H1 (cell line): ENCODE results near the gene DLL3. TPM values are rescaled to one million over a fixed set of nuclear protein-coding genes. Genes with fewer than 3 reads are reported as not detected.

ENCODE experiments used
- CTCF ChIA-PET: fragments of 300-600 bp; sonication (Branson Sonifier 250); formaldehyde crosslinking; loops from one replicate; lab custom pipeline; 2021; ENCODE audit not compliant: partially characterized antibody; lab: Charles Lee
- POLR2A ChIA-PET: fragments of 300-600 bp; sonication (Branson Sonifier 250); formaldehyde crosslinking; loops from one replicate; lab custom pipeline; 2021; ENCODE audit warnings: inconsistent platforms; ENCODE audit not compliant: partially characterized antibody; lab: Charles Lee
- DNase-seq, 2 experiments: peaks; one replicate each; pipeline versions ENCODE4 v3.0.0 to v3.0.0-alpha.2; 2010 to 2022; ENCODE audit warnings: low spot score in 2 of 2, low read depth in 1 of 2, mixed read lengths in 1 of 2
- FAIRE-seq: peaks from 2 replicates; lab custom pipeline; 2011; peaks lifted over from hg19 to GRCh38; lab: Jason Lieb, UNC
- H2AFZ ChIP-seq: 2 replicates; pipeline ENCODE4 v1.8.1; 2012; ENCODE audit warnings: low read length, inconsistent platforms
- H2AK5ac ChIP-seq: 2 replicates; pipeline ENCODE4 v1.6.1; 2013; ENCODE audit warnings: low read depth, low read length
- H2BK120ac ChIP-seq: replicated peaks from 2 replicates; pipeline ENCODE3; 2013; ENCODE audit warnings: low read depth, low read length, inconsistent platforms
- H2BK12ac ChIP-seq: 2 replicates; pipeline ENCODE4 v1.6.1; 2013; ENCODE audit warnings: low read depth, low read length
- H2BK15ac ChIP-seq: 2 replicates; pipeline ENCODE4 v1.6.1; 2013; ENCODE audit warnings: low read length
- H2BK20ac ChIP-seq: 2 replicates; pipeline ENCODE4 v1.6.1; 2013; ENCODE audit warnings: low read length
- H2BK5ac ChIP-seq: 2 replicates; pipeline ENCODE4 v1.6.1; 2013; ENCODE audit warnings: low read depth, low read length
- H3K14ac ChIP-seq: 2 replicates; pipeline ENCODE4 v1.6.1; 2013; ENCODE audit warnings: inconsistent platforms; ENCODE audit not compliant: insufficient read length
- H3K18ac ChIP-seq: 2 replicates; pipeline ENCODE4 v1.6.1; 2013; ENCODE audit warnings: low read length; ENCODE audit errors: extremely low read depth
- H3K23ac ChIP-seq: 2 replicates; pipeline ENCODE4 v1.6.1; 2013; ENCODE audit warnings: inconsistent platforms; ENCODE audit not compliant: insufficient read length
- H3K23me2 ChIP-seq: 2 replicates; pipeline ENCODE4 v1.6.1; 2013; ENCODE audit warnings: low read depth, low read length
- H3K27ac ChIP-seq: 2 replicates; pipeline ENCODE4 v1.6.1; 2011; ENCODE audit warnings: low read depth, low read length, inconsistent platforms
- H3K27me3 ChIP-seq, 4 experiments: replicated peaks in 1 of 4; 1 replicate in 1 of 4; 2 replicates in 3 of 4; pipeline versions ENCODE4 v1.6.1 to v1.8.1; 2011 to 2013; ENCODE audit warnings: low read length in 3 of 4, mild to moderate bottlenecking in 3 of 4, inconsistent platforms in 2 of 4, mixed read lengths in 2 of 4, moderate library complexity in 1 of 4; ENCODE audit not compliant: control insufficient read depth in 3 of 4, insufficient read depth in 3 of 4; ENCODE audit errors: extremely low read depth in 1 of 4
- H3K36me3 ChIP-seq, 4 experiments: 2 replicates each; pipeline versions ENCODE4 v1.6.1 to v1.8.1; 2011 to 2013; ENCODE audit warnings: mild to moderate bottlenecking in 4 of 4, low read length in 3 of 4, moderate library complexity in 2 of 4, control low read depth in 1 of 4, inconsistent platforms in 1 of 4; ENCODE audit not compliant: insufficient read depth in 4 of 4, control insufficient read depth in 2 of 4
- H3K4ac ChIP-seq: replicated peaks from 2 replicates; pipeline ENCODE3; 2013; ENCODE audit warnings: low read length, low read depth, mixed read lengths, inconsistent platforms; ENCODE audit not compliant: insufficient read length
- H3K4me1 ChIP-seq, 4 experiments: replicated peaks in 1 of 4; 1 replicate in 1 of 4; 2 replicates in 3 of 4; pipeline versions ENCODE4 v1.6.1 to v1.8.1; 2011 to 2013; ENCODE audit warnings: low read length in 3 of 4, inconsistent platforms in 2 of 4, mixed read lengths in 1 of 4; ENCODE audit not compliant: insufficient read depth in 4 of 4, control insufficient read depth in 3 of 4
- H3K4me2 ChIP-seq, 2 experiments: 2 replicates each; pipeline versions ENCODE4 v1.6.1 to v1.8.1; 2011 to 2013; ENCODE audit warnings: low read depth in 2 of 2, low read length in 2 of 2, control low read depth in 1 of 2, inconsistent platforms in 1 of 2, mild to moderate bottlenecking in 1 of 2; ENCODE audit not compliant: insufficient read depth in 1 of 2
- H3K4me3 ChIP-seq, 4 experiments: fragments of 200-600, 300-600 bp in 1 of 4; sonication (generic), shearing (Covaris generic), sonication (Bioruptor Twin) in 1 of 4; 2 replicates each; pipeline versions ENCODE4 v1.5.1 to v1.8.1; 2011 to 2016; ENCODE audit warnings: low read length in 4 of 4, low read depth in 3 of 4, control low read depth in 2 of 4, inconsistent platforms in 2 of 4, mild to moderate bottlenecking in 2 of 4, mixed read lengths in 1 of 4, moderate library complexity in 1 of 4; ENCODE audit not compliant: insufficient read depth in 2 of 4; ENCODE audit errors: extremely low read depth in 1 of 4
- H3K56ac ChIP-seq: replicated peaks from 2 replicates; pipeline ENCODE3; 2013; ENCODE audit warnings: low read depth, mild to moderate bottlenecking, mixed read lengths, low read length, inconsistent platforms; ENCODE audit not compliant: insufficient read length
- H3K79me1 ChIP-seq: 2 replicates; pipeline ENCODE4 v1.6.1; 2013; ENCODE audit warnings: low read depth, low read length, control low read depth
- H3K79me2 ChIP-seq, 2 experiments: 2 replicates each; pipeline versions ENCODE4 v1.6.1 to v1.8.1; 2012 to 2013; ENCODE audit warnings: low read length in 2 of 2, mild to moderate bottlenecking in 2 of 2, inconsistent platforms in 1 of 2; ENCODE audit not compliant: insufficient read depth in 2 of 2, control insufficient read depth in 1 of 2
- H3K9ac ChIP-seq, 4 experiments: replicated peaks in 1 of 4; 1 replicate in 1 of 4; 2 replicates in 3 of 4; pipeline versions ENCODE4 v1.6.1 to v1.8.1; 2011 to 2013; ENCODE audit warnings: low read depth in 3 of 4, low read length in 3 of 4, control low read depth in 2 of 4, mild to moderate bottlenecking in 2 of 4, moderate library complexity in 2 of 4, inconsistent platforms in 1 of 4; ENCODE audit errors: extremely low read depth in 1 of 4
- H3K9me3 ChIP-seq, 2 experiments: 2 replicates each; pipeline versions ENCODE4 v1.6.1 to v1.8.1; 2012 to 2013; ENCODE audit warnings: mild to moderate bottlenecking in 2 of 2, moderate library complexity in 2 of 2, control low read depth in 1 of 2, inconsistent platforms in 1 of 2, low read depth in 1 of 2, low read length in 1 of 2, mixed read lengths in 1 of 2; ENCODE audit not compliant: insufficient read depth in 2 of 2
- H4K20me1 ChIP-seq, 2 experiments: replicated peaks in 1 of 2; 2 replicates each; pipeline versions ENCODE3 to v1.8.1; 2011 to 2013; ENCODE audit warnings: inconsistent platforms in 2 of 2, low read length in 2 of 2, mild to moderate bottlenecking in 1 of 2; ENCODE audit not compliant: insufficient read depth in 2 of 2, control insufficient read depth in 1 of 2
- H4K5ac ChIP-seq: 2 replicates; pipeline ENCODE4 v1.6.1; 2013; ENCODE audit warnings: low read length, low read depth, mixed read lengths, inconsistent platforms; ENCODE audit not compliant: insufficient read length
- H4K8ac ChIP-seq: 2 replicates; pipeline ENCODE4 v1.8.0; 2013; ENCODE audit warnings: mild to moderate bottlenecking, moderate library complexity, low read length, inconsistent platforms; ENCODE audit not compliant: insufficient read depth; ENCODE audit errors: extremely low read depth
- H4K91ac ChIP-seq: replicated peaks from 2 replicates; pipeline ENCODE3; 2013; ENCODE audit warnings: low read length, mixed read lengths, inconsistent platforms; ENCODE audit not compliant: insufficient read length
- CBX5 ChIP-seq: fragments of 300-800, 300-1000 bp; sonication (generic); IDR thresholded peaks from 2 replicates; pipeline ENCODE4 v1.7.1; 2016; ENCODE audit warnings: antibody characterized with exemption, low read length, low read depth
- CBX8 ChIP-seq: fragments of 300-800, 300-1000 bp; sonication (generic); IDR thresholded peaks from 2 replicates; pipeline ENCODE4 v1.7.1; 2016; ENCODE audit warnings: low read depth, low read length, borderline replicate concordance
- CREB1 ChIP-seq: IDR thresholded peaks from 2 replicates; pipeline ENCODE4 v1.6.1; 2012; ENCODE audit warnings: inconsistent platforms
- EP300 ChIP-seq, 2 experiments: IDR thresholded peaks; 1 replicate in 1 of 2; 2 replicates in 1 of 2; pipeline ENCODE4 v1.6.1; 2011 to 2012; ENCODE audit warnings: low read depth in 2 of 2, low read length in 2 of 2, mild to moderate bottlenecking in 2 of 2, borderline replicate concordance in 1 of 2, inconsistent platforms in 1 of 2, moderate library complexity in 1 of 2
- GTF2F1 ChIP-seq: IDR thresholded peaks from 2 replicates; pipeline ENCODE4 v1.6.1; 2012; ENCODE audit warnings: low read depth, low read length, improper control_type of control experiment, borderline replicate concordance
- KDM1A ChIP-seq: fragments of 200-600, 300-600 bp; sonication (generic); IDR thresholded peaks from 2 replicates; pipeline ENCODE4 v1.7.1; 2016; ENCODE audit warnings: mild to moderate bottlenecking, low read length, borderline replicate concordance
- KDM5A ChIP-seq: fragments of 200-600 bp; IDR thresholded peaks from 2 replicates; pipeline ENCODE4 v1.7.1; 2012; ENCODE audit warnings: mild to moderate bottlenecking, low read length, inconsistent platforms, mixed read lengths
- RBBP5 ChIP-seq: IDR thresholded peaks from 2 replicates; pipeline ENCODE4 v1.7.1; 2012; ENCODE audit warnings: low read depth, mild to moderate bottlenecking, inconsistent platforms, low read length, moderate library complexity, borderline replicate concordance
- SAP30 ChIP-seq: fragments of 300-600 bp; sonication (generic); IDR thresholded peaks from 2 replicates; pipeline ENCODE4 v1.7.1; 2012; ENCODE audit warnings: low read length, moderate library complexity, mild to moderate bottlenecking, inconsistent platforms; ENCODE audit not compliant: insufficient read depth, insufficient replicate concordance
- SIX5 ChIP-seq: IDR thresholded peaks from 2 replicates; pipeline ENCODE4 v1.6.1; 2011; ENCODE audit warnings: mild to moderate bottlenecking, low read depth, low read length
- TEAD4 ChIP-seq: IDR thresholded peaks from 2 replicates; pipeline ENCODE4 v1.6.1; 2012; ENCODE audit warnings: low read depth, low read length, inconsistent platforms, mixed read lengths
- YY1 ChIP-seq: IDR thresholded peaks from 2 replicates; pipeline ENCODE4 v1.6.1; 2011; ENCODE audit warnings: low read depth, mild to moderate bottlenecking, low read length
- WGBS, 2 experiments: shearing (Covaris generic) in 1 of 2; methylation state at CpG; one replicate each; pipeline versions ENCODE4 v1.1.6 to v1.1.7; 2013 to 2015; ENCODE audit warnings: low lambda C conversion rate in 2 of 2, mixed read lengths in 2 of 2, inconsistent platforms in 1 of 2, low coverage in 1 of 2, missing lambda C conversion rate in 1 of 2; ENCODE audit not compliant: insufficient replicate concordance in 2 of 2, insufficient coverage in 1 of 2, insufficient read length in 1 of 2; ENCODE audit errors: extremely low coverage in 1 of 2, missing lambda C conversion rate in 1 of 2; 5-methylcytosine and 5-hydroxymethylcytosine counted together
- polyA plus RNA-seq, 7 experiments: library from polyadenylated mRNA; depleted of rRNA in 3 of 7; stranded (reverse) in 5 of 7; unstranded in 2 of 7; fragments of >200 nt in 5 of 7; fragments of 200-250 nt in 2 of 7; gene quantifications; 1 replicate in 5 of 7; 2 replicates in 1 of 7; 4 replicates in 1 of 7; pipeline versions ENCODE4 v1.2.1 to v1.2.3, GENCODE V29; 2011 to 2013; ENCODE audit warnings: missing spikeins in 2 of 7, mixed read lengths in 2 of 7
- total RNA-seq: library from RNA; stranded (reverse); fragmentation: NEBNext Ultra II Directional; extraction: Animal tissue kit (Norgen Biotek cat#: 25700); gene quantifications from 2 replicates; pipeline ENCODE4 v1.2.1, GENCODE V29; 2021
- TF ChIP-seq, protein P1 (sequence below): IDR thresholded peaks from 2 replicates; pipeline ENCODE4 v1.6.1; 2012; ENCODE audit warnings: inconsistent platforms
- TF ChIP-seq, protein P2 (sequence below): IDR thresholded peaks from 2 replicates; pipeline ENCODE4 v1.6.1; 2012; ENCODE audit warnings: inconsistent platforms

The DLL3 gene
- total and polyA plus RNA-seq, 2 of the 8 experiments (the other 6 are each of a cell fraction or from before 2014, with no cell fraction given) = 12.2 to 13.8 TPM

GRCh38 chr19:39544911-39545310 lies 46.2 kb downstream of the DLL3 start:
- 78% methylated on average over 1 of the region's 1 CpG; no CpG with 5 or more reads in 1 of the 2 experiments for WGBS, 2 experiments
- TF ChIP-seq EP300 (IDR thresholded peaks at IDR 0.05; ENCODE audit: borderline replicate concordance in 1 of 2, low read depth in 2 of 2, low read length in 2 of 2) (no peak), KDM5A (no peak), SAP30 (no peak), CBX8 (no peak), YY1 (no peak), TEAD4 (no peak), CBX5 (no peak), CREB1 (no peak), KDM1A (no peak), RBBP5 (no peak), GTF2F1 (no peak), SIX5 (no peak)
- TF ChIP-seq, protein P1, sequence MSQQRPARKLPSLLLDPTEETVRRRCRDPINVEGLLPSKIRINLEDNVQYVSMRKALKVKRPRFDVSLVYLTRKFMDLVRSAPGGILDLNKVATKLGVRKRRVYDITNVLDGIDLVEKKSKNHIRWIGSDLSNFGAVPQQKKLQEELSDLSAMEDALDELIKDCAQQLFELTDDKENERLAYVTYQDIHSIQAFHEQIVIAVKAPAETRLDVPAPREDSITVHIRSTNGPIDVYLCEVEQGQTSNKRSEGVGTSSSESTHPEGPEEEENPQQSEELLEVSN = no peak
- TF ChIP-seq, protein P2, sequence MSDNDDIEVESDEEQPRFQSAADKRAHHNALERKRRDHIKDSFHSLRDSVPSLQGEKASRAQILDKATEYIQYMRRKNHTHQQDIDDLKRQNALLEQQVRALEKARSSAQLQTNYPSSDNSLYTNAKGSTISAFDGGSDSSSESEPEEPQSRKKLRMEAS = no peak

More at GRCh38 chr19:39544911-39545310, 46.2 kb downstream of the DLL3 start:
- Histone ChIP-seq H3K4ac (no peak overlapping the region), H3K79me2 (no peaks in the 10 kb centered on the region), H3K79me1 (no peaks in the 10 kb centered on the region), H4K20me1 (no peaks in the 10 kb centered on the region), H3K56ac (no peak overlapping the region), H3K36me3 (no peaks in the 10 kb centered on the region), H2AK5ac (no peak overlapping the region), H3K14ac (no peak overlapping the region), H3K9ac (no peak overlapping the region), H3K27ac (no peak overlapping the region), H2AFZ (no peak overlapping the region), H3K4me3 (no peak overlapping the region), H2BK20ac (no peak overlapping the region), H3K18ac (no peak overlapping the region), H3K23me2 (no peaks in the 10 kb centered on the region), H3K9me3 (no peaks in the 10 kb centered on the region), H4K8ac (no peak overlapping the region), H3K23ac (no peak overlapping the region), H3K27me3 (no peaks in the 10 kb centered on the region), H2BK15ac (no peak overlapping the region), H4K91ac (no peak overlapping the region), H4K5ac (no peak overlapping the region), H2BK120ac (no peak overlapping the region), H2BK5ac (no peak overlapping the region), H3K4me2 (no peak overlapping the region), H3K4me1 (peaks cover 0 to 4% (median under 1%) of the 10 kb centered on the region in 4 experiments; a peak in 3 of 7 replicates), H2BK12ac (no peak overlapping the region)
- CTCF ChIA-PET = interaction anchor here (0.9 to 1.3 kb wide), 2 partner anchors 12 to 83 kb away, joined by 3 to 7 read pairs; partner anchors contain the start of gene EID2B
- FAIRE-seq (no peak), DNase-seq (no peak)
- POLR2A ChIA-PET = interaction anchor here (0.6 kb wide), 1 partner anchor 85 kb away, joined by 4 read pairs; no protein-coding TSS in a partner anchor
